Measurements from ENCODE around the gene PPARGC1A. TPM values are rescaled to one million over a fixed set of nuclear protein-coding genes. Genes with fewer than 3 reads are reported as not detected.

The PPARGC1A gene
- total and polyA plus RNA-seq, 5 experiments from 2014 or later, result not detected

- H3K27me3 Mint-ChIP-seq, result peaks cover 0 to 4% (median 0%) of the 10 kb centered on the region in 5 donors
- H3K4me3 Mint-ChIP-seq, result no peak overlapping the region
- POLR2A ChIA-PET, result no interaction called here
- no peak for ATAC-seq
- H3K4me1 Mint-ChIP-seq, result no peaks in the 10 kb centered on the region
- no peak overlapping the region for H3K27ac Mint-ChIP-seq
- no peak for DNase-seq
- H3K9me3 Mint-ChIP-seq, result peaks cover 0 to 10% (median 0%) of the 10 kb centered on the region in 9 donors
- no peaks in the 10 kb centered on the region for H3K36me3 Mint-ChIP-seq
Measured at GRCh38 chr4:23768541-23768940, 121.3 kb downstream of the PPARGC1A start.

GRCh38 chr4:23766344-23766743 lies 123.5 kb downstream of the PPARGC1A start:
- no peak for DNase-seq
- Mint-ChIP-seq H3K4me1 (no peaks in the 10 kb centered on the region), H3K36me3 (no peaks in the 10 kb centered on the region), H3K4me3 (no peak overlapping the region), H3K27me3 (no peaks in the 10 kb centered on the region), H3K27ac (no peak overlapping the region), H3K9me3 (peaks cover 0 to 4% (median 0%) of the 10 kb centered on the region in 9 donors)
- no peak for ATAC-seq
- POLR2A ChIA-PET, result no interaction called here

GRCh38 chr4:23763559-23763958 lies 126.3 kb downstream of the PPARGC1A start:
- Mint-ChIP-seq H3K4me3 (no peak overlapping the region), H3K36me3 (no peaks in the 10 kb centered on the region), H3K27ac (no peak overlapping the region), H3K27me3 (no peaks in the 10 kb centered on the region), H3K4me1 (no peaks in the 10 kb centered on the region), H3K9me3 (peaks cover 0 to 6% (median 2%) of the 10 kb centered on the region in 9 donors)
- no peak for DNase-seq
- POLR2A ChIA-PET, result no interaction called here
- no peak for ATAC-seq

GRCh38 chr4:23762551-23762950 lies 127.3 kb downstream of the PPARGC1A start:
- Mint-ChIP-seq H3K9me3 (peaks cover 0 to 6% (median 2%) of the 10 kb centered on the region in 9 donors), H3K4me1 (no peaks in the 10 kb centered on the region), H3K27me3 (no peaks in the 10 kb centered on the region), H3K36me3 (no peaks in the 10 kb centered on the region), H3K27ac (no peak overlapping the region), H3K4me3 (no peak overlapping the region)
- DNase-seq (no peak), ATAC-seq (no peak)
- POLR2A ChIA-PET, result no interaction called here

- DNase-seq, result no peak
- no peaks in the 10 kb centered on the region for H3K4me1 Mint-ChIP-seq
- no peak for ATAC-seq
- no peaks in the 10 kb centered on the region for H3K27me3 Mint-ChIP-seq
- no peak overlapping the region for H3K27ac Mint-ChIP-seq
- H3K4me3 Mint-ChIP-seq, result no peak overlapping the region
- POLR2A ChIA-PET, result interaction anchor here (0.7 kb wide), 1 partner anchor 85 kb away, joined by 3 read pairs; no protein-coding TSS in a partner anchor
- H3K36me3 Mint-ChIP-seq, result no peaks in the 10 kb centered on the region
- H3K9me3 Mint-ChIP-seq, result peaks cover 0 to 18% (median 4%) of the 10 kb centered on the region in 9 donors
Measured at GRCh38 chr4:23759066-23759465, 130.8 kb downstream of the PPARGC1A start.

- ATAC-seq, result no peak
- POLR2A ChIA-PET, result no interaction called here
- no peak overlapping the region for H3K27ac Mint-ChIP-seq
- peaks cover 0 to 4% (median 0%) of the 10 kb centered on the region in 5 donors for H3K27me3 Mint-ChIP-seq
- DNase-seq, result no peak
- H3K36me3 Mint-ChIP-seq, result no peaks in the 10 kb centered on the region
- H3K9me3 Mint-ChIP-seq, result peaks cover 0 to 18% (median 3%) of the 10 kb centered on the region in 9 donors
- H3K4me3 Mint-ChIP-seq, result no peak overlapping the region
- H3K4me1 Mint-ChIP-seq, result no peaks in the 10 kb centered on the region
Measured at GRCh38 chr4:23754688-23755087, 135.2 kb downstream of the PPARGC1A start.

- H3K9me3 Mint-ChIP-seq, result peaks cover 0 to 9% (median 2%) of the 10 kb centered on the region in 9 donors
- no peaks in the 10 kb centered on the region for H3K36me3 Mint-ChIP-seq
- DNase-seq (no peak), ATAC-seq (no peak)
- H3K4me1 Mint-ChIP-seq, result no peaks in the 10 kb centered on the region
- no peak overlapping the region for H3K4me3 Mint-ChIP-seq
- no peak overlapping the region for H3K27ac Mint-ChIP-seq
- peaks cover 0 to 7% (median 0%) of the 10 kb centered on the region in 5 donors for H3K27me3 Mint-ChIP-seq
- POLR2A ChIA-PET, result no interaction called here
Measured at GRCh38 chr4:23750125-23750524, 139.7 kb downstream of the PPARGC1A start.

GRCh38 chr4:23747281-23747735 lies 142.5 kb downstream of the PPARGC1A start:
- Mint-ChIP-seq H3K27ac (no peak overlapping the region), H3K27me3 (peaks cover 0 to 7% (median 0%) of the 10 kb centered on the region in 5 donors), H3K4me1 (no peaks in the 10 kb centered on the region), H3K4me3 (no peak overlapping the region), H3K36me3 (no peaks in the 10 kb centered on the region), H3K9me3 (peaks cover 0 to 6% (median 2%) of the 10 kb centered on the region in 9 donors)
- DNase-seq (no peak), ATAC-seq (no peak)
- POLR2A ChIA-PET, result no interaction called here

- DNase-seq (no peak), ATAC-seq (no peak)
- H3K4me1 Mint-ChIP-seq, result no peaks in the 10 kb centered on the region
- peaks cover 0 to 7% (median 0%) of the 10 kb centered on the region in 5 donors for H3K27me3 Mint-ChIP-seq
- no peak overlapping the region for H3K4me3 Mint-ChIP-seq
- no peak overlapping the region for H3K27ac Mint-ChIP-seq
- POLR2A ChIA-PET, result no interaction called here
- no peaks in the 10 kb centered on the region for H3K36me3 Mint-ChIP-seq
- peaks cover 0 to 3% (median under 1%) of the 10 kb centered on the region in 9 donors for H3K9me3 Mint-ChIP-seq
Measured at GRCh38 chr4:23746672-23747071, 143.2 kb downstream of the PPARGC1A start.

- Mint-ChIP-seq H3K36me3 (no peaks in the 10 kb centered on the region), H3K27ac (no peak overlapping the region)
Measured at GRCh38 chr4:23746027-23746426, 143.8 kb downstream of the PPARGC1A start.

GRCh38 chr4:23745377-23745776 lies 144.5 kb downstream of the PPARGC1A start:
- Mint-ChIP-seq H3K36me3 (no peaks in the 10 kb centered on the region), H3K4me1 (no peaks in the 10 kb centered on the region), H3K9me3 (peaks cover 0 to 7% (median 0%) of the 10 kb centered on the region in 9 donors), H3K27me3 (peaks cover 0 to 7% (median 0%) of the 10 kb centered on the region in 5 donors), H3K4me3 (no peak overlapping the region), H3K27ac (no peak overlapping the region)
- no peak for DNase-seq
- POLR2A ChIA-PET, result no interaction called here
- ATAC-seq, result no peak

More at GRCh38 chr4:23746027-23746426, 143.8 kb downstream of the PPARGC1A start:
- POLR2A ChIA-PET, result no interaction called here
- Mint-ChIP-seq H3K4me3 (no peak overlapping the region), H3K4me1 (no peaks in the 10 kb centered on the region), H3K27me3 (peaks cover 0 to 6% (median 0%) of the 10 kb centered on the region in 5 donors), H3K9me3 (peaks cover 0 to 3% (median 0%) of the 10 kb centered on the region in 9 donors)
- DNase-seq (no peak), ATAC-seq (no peak)
